Measurements from ENCODE around the gene DUOX2.
"Not testable (repeated sequence)": the region's sequence is repeated elsewhere in the genome, so short reads cannot be mapped to it uniquely, and the experiment has no call there.

Gene DUOX2

GRCh38 chr15:45138814-45139765, 25.1 kb upstream of the DUOX2 start:
- DNase-seq: no peak

- no peak for DNase-seq
Observed at GRCh38 chr15:45137703-45138102, 23.7 kb upstream of the DUOX2 start.

- DNase-seq: no peak
Observed at GRCh38 chr15:45136378-45136764, 22.4 kb upstream of the DUOX2 start.

GRCh38 chr15:45135705-45136377, 21.9 kb upstream of the DUOX2 start:
- DNase-seq: not testable (repeated sequence)

GRCh38 chr15:45134682-45135604, 21.0 kb upstream of the DUOX2 start:
- no peak for DNase-seq

- no peak for DNase-seq
Observed at GRCh38 chr15:45134046-45134445, 20.1 kb upstream of the DUOX2 start.

GRCh38 chr15:45133561-45133920, 19.6 kb upstream of the DUOX2 start:
- DNase-seq: no peak

GRCh38 chr15:45132844-45133560, 19.0 kb upstream of the DUOX2 start:
- DNase-seq: no peak

- DNase-seq: no peak
Observed at GRCh38 chr15:45131510-45131909, 17.5 kb upstream of the DUOX2 start.

- DNase-seq: no peak
Observed at GRCh38 chr15:45130291-45131000, 16.5 kb upstream of the DUOX2 start.

GRCh38 chr15:45129651-45130129, 15.7 kb upstream of the DUOX2 start, which contains the start of the genes DUOX1 and DUOXA1:
Gene DUOX1 (plus strand): TSS chr15:45129994. CDS start chr15:45131967, 1,973 bp downstream.
Gene DUOXA1 (minus strand): TSS chr15:45129879. CDS start chr15:45123014, 6,865 bp downstream.
- DNase-seq: no peak

GRCh38 chr15:45128971-45129639, 15.1 kb upstream of the DUOX2 start:
- no peak for DNase-seq

- no peak for DNase-seq
Observed at GRCh38 chr15:45126535-45127158, 12.7 kb upstream of the DUOX2 start.

GRCh38 chr15:45123397-45123796, 9.4 kb upstream of the DUOX2 start:
- DNase-seq: no peak

- no peak for DNase-seq
Observed at GRCh38 chr15:45122719-45123118, 8.7 kb upstream of the DUOX2 start.

GRCh38 chr15:45121706-45122417, 7.9 kb upstream of the DUOX2 start:
- no peak for DNase-seq

- no peak for DNase-seq
Observed at GRCh38 chr15:45121020-45121419, 7.0 kb upstream of the DUOX2 start.

GRCh38 chr15:45120081-45120972, 6.4 kb upstream of the DUOX2 start:
- no peak for DNase-seq

- no peak for DNase-seq
Observed at GRCh38 chr15:45118996-45119395, 5.0 kb upstream of the DUOX2 start.
